T-helper 17 cell (primary cell): ENCODE data around the gene PLXDC2. TPM values are rescaled to one million over a fixed set of nuclear protein-coding genes. Genes with fewer than 3 reads are reported as not detected.
A peak's percentile ranks its signal among the peaks of the same experiment; 100 is the strongest.
"Not testable (repeated sequence)": the region's sequence is repeated elsewhere in the genome, so short reads cannot be mapped to it uniquely, and the experiment has no call there.

Experiments used
- ATAC-seq: fragments of 150-1000 bp; cut with Tn5 transposase; 2 replicates; pipeline ENCODE4 v1.10.0; 2021; ENCODE audit warnings: mild to moderate bottlenecking, moderate library complexity
- DNase-seq, 3 donors: peaks; one replicate each; pipeline versions ENCODE4 v3.0.0 to v3.0.0-alpha.2; 2020 to 2021
- H3K9me3 ChIP-seq: one replicate; pipeline ENCODE4 v1.7.0; 2013; ENCODE audit warnings: low read length, mild to moderate bottlenecking; ENCODE audit not compliant: control insufficient read depth, poor library complexity, severe bottlenecking
- H3K27ac Mint-ChIP-seq: one replicate; pipeline ENCODE4 v1.8.0; 2022; ENCODE audit warnings: mild to moderate bottlenecking, moderate library complexity, mixed read lengths
- H3K27me3 Mint-ChIP-seq: one replicate; pipeline ENCODE4 v1.8.0; 2022; ENCODE audit warnings: mixed read lengths
- H3K36me3 Mint-ChIP-seq: one replicate; pipeline ENCODE4 v1.8.0; 2022; ENCODE audit warnings: low read depth, mixed read lengths
- H3K4me1 Mint-ChIP-seq: one replicate; pipeline ENCODE4 v1.8.0; 2022; ENCODE audit warnings: mild to moderate bottlenecking, mixed read lengths
- H3K4me3 Mint-ChIP-seq: one replicate; pipeline ENCODE4 v1.8.0; 2022; ENCODE audit warnings: mild to moderate bottlenecking, moderate library complexity, mixed read lengths
- total RNA-seq, 4 donors: library from RNA in 2 of 4; stranded (reverse) in 2 of 4; gene quantifications; one replicate each; pipeline ENCODE4 v1.2.3 and lab custom pipeline; 2022 to 2026

Gene PLXDC2
- 10 to 100 TPM in 1 of 2 donors, 1 to 10 TPM in 1; 3.0 to 11.8 TPM for total RNA-seq
- 0 to 0.23 reads per million in 2 donors for total RNA-seq (lab: John Stamatoyannopoulos, UW)

- no peak within 1 kb of the TSS for H3K27ac Mint-ChIP-seq
- H3K4me3 Mint-ChIP-seq: peak within 1 kb of the TSS; percentile 12
- no peaks in the 10 kb centered on the region for H3K4me1 Mint-ChIP-seq
- H3K9me3 ChIP-seq: no peaks in the 10 kb centered on the region
- peaks cover 21% of the 10 kb centered on the region for H3K27me3 Mint-ChIP-seq
- peaks cover 2% of the 10 kb centered on the region for H3K36me3 Mint-ChIP-seq
- ATAC-seq (peak; percentile 47), DNase-seq (no peak)
These were observed at the start of gene PLXDC2 for GRCh38 chr10:19816411-19817230. PLXDC2 (plus strand) TSS chr10:19816432.

GRCh38 chr10:19767876-19768275, 48.4 kb upstream of the PLXDC2 start:
- Mint-ChIP-seq H3K4me3 (no peak overlapping the region), H3K4me1 (no peaks in the 10 kb centered on the region), H3K27me3 (no peaks in the 10 kb centered on the region), H3K27ac (no peak overlapping the region), H3K36me3 (no peaks in the 10 kb centered on the region)
- H3K9me3 ChIP-seq: no peaks in the 10 kb centered on the region
- DNase-seq (no peak), ATAC-seq (no peak)

- H3K27ac Mint-ChIP-seq, DNase-seq, H3K4me1 Mint-ChIP-seq, H3K36me3 Mint-ChIP-seq, ATAC-seq, H3K4me3 Mint-ChIP-seq, H3K9me3 ChIP-seq, H3K27me3 Mint-ChIP-seq: not testable (repeated sequence)
These were observed 46.4 kb upstream of the PLXDC2 start for GRCh38 chr10:19769826-19770225.

- Mint-ChIP-seq H3K36me3 (no peaks in the 10 kb centered on the region), H3K4me3 (no peak overlapping the region), H3K27me3 (no peaks in the 10 kb centered on the region), H3K27ac (no peak overlapping the region), H3K4me1 (no peaks in the 10 kb centered on the region)
- DNase-seq (no peak), ATAC-seq (no peak)
- no peaks in the 10 kb centered on the region for H3K9me3 ChIP-seq
These were observed 43.3 kb upstream of the PLXDC2 start for GRCh38 chr10:19772972-19773371.

- Mint-ChIP-seq H3K27me3 (no peaks in the 10 kb centered on the region), H3K4me1 (no peaks in the 10 kb centered on the region)
- ATAC-seq: no peak
These were observed 40.9 kb upstream of the PLXDC2 start for GRCh38 chr10:19775296-19775695.

GRCh38 chr10:19777806-19778205, 38.4 kb upstream of the PLXDC2 start:
- H3K36me3 Mint-ChIP-seq: no peaks in the 10 kb centered on the region
- no peak overlapping the region for H3K4me3 Mint-ChIP-seq
- no peaks in the 10 kb centered on the region for H3K4me1 Mint-ChIP-seq
- no peak for ATAC-seq
- no peak overlapping the region for H3K27ac Mint-ChIP-seq
- no peak for DNase-seq
- H3K27me3 Mint-ChIP-seq: no peaks in the 10 kb centered on the region
- no peaks in the 10 kb centered on the region for H3K9me3 ChIP-seq

More at GRCh38 chr10:19775296-19775695, 40.9 kb upstream of the PLXDC2 start:
- no peak for DNase-seq
- no peak overlapping the region for H3K27ac Mint-ChIP-seq
- H3K4me3 Mint-ChIP-seq: no peak overlapping the region
- H3K9me3 ChIP-seq: no peaks in the 10 kb centered on the region
- no peaks in the 10 kb centered on the region for H3K36me3 Mint-ChIP-seq

GRCh38 chr10:19778996-19779395, 37.2 kb upstream of the PLXDC2 start:
- no peaks in the 10 kb centered on the region for H3K9me3 ChIP-seq
- H3K4me3 Mint-ChIP-seq: no peak overlapping the region
- H3K4me1 Mint-ChIP-seq: no peaks in the 10 kb centered on the region
- no peak overlapping the region for H3K27ac Mint-ChIP-seq
- no peaks in the 10 kb centered on the region for H3K36me3 Mint-ChIP-seq
- no peak for ATAC-seq
- H3K27me3 Mint-ChIP-seq: no peaks in the 10 kb centered on the region
- DNase-seq: no peak

GRCh38 chr10:19782430-19783089, 33.7 kb upstream of the PLXDC2 start:
- no peaks in the 10 kb centered on the region for H3K27me3 Mint-ChIP-seq
- H3K4me3 Mint-ChIP-seq: no peak overlapping the region
- DNase-seq: no peak
- no peaks in the 10 kb centered on the region for H3K36me3 Mint-ChIP-seq
- no peak overlapping the region for H3K27ac Mint-ChIP-seq
- no peaks in the 10 kb centered on the region for H3K4me1 Mint-ChIP-seq
- no peak for ATAC-seq
- H3K9me3 ChIP-seq: no peaks in the 10 kb centered on the region

- no peak for ATAC-seq
- H3K36me3 Mint-ChIP-seq: no peaks in the 10 kb centered on the region
These were observed 32.5 kb upstream of the PLXDC2 start for GRCh38 chr10:19783721-19784120.

GRCh38 chr10:19785366-19785765, 30.9 kb upstream of the PLXDC2 start:
- no peak overlapping the region for H3K27ac Mint-ChIP-seq
- H3K4me1 Mint-ChIP-seq: no peaks in the 10 kb centered on the region
- DNase-seq: no peak
- H3K36me3 Mint-ChIP-seq: no peaks in the 10 kb centered on the region
- H3K9me3 ChIP-seq: no peaks in the 10 kb centered on the region
- H3K27me3 Mint-ChIP-seq: no peaks in the 10 kb centered on the region
- H3K4me3 Mint-ChIP-seq: no peak overlapping the region
- ATAC-seq: no peak

More at GRCh38 chr10:19783721-19784120, 32.5 kb upstream of the PLXDC2 start:
- H3K27me3 Mint-ChIP-seq: no peaks in the 10 kb centered on the region
- no peaks in the 10 kb centered on the region for H3K4me1 Mint-ChIP-seq
- no peaks in the 10 kb centered on the region for H3K9me3 ChIP-seq
- no peak for DNase-seq
- H3K4me3 Mint-ChIP-seq: no peak overlapping the region
- no peak overlapping the region for H3K27ac Mint-ChIP-seq

- H3K27me3 Mint-ChIP-seq: no peaks in the 10 kb centered on the region
- no peaks in the 10 kb centered on the region for H3K36me3 Mint-ChIP-seq
- H3K4me3 Mint-ChIP-seq: no peak overlapping the region
- no peak overlapping the region for H3K27ac Mint-ChIP-seq
- H3K4me1 Mint-ChIP-seq: no peaks in the 10 kb centered on the region
- ATAC-seq (no peak), DNase-seq (no peak)
- no peaks in the 10 kb centered on the region for H3K9me3 ChIP-seq
These were observed 28.1 kb upstream of the PLXDC2 start for GRCh38 chr10:19788075-19788686.

GRCh38 chr10:19788902-19789301, 27.3 kb upstream of the PLXDC2 start:
- DNase-seq (no peak), ATAC-seq (no peak)
- Mint-ChIP-seq H3K4me1 (no peaks in the 10 kb centered on the region), H3K4me3 (no peak overlapping the region), H3K27ac (no peak overlapping the region), H3K27me3 (no peaks in the 10 kb centered on the region), H3K36me3 (no peaks in the 10 kb centered on the region)
- H3K9me3 ChIP-seq: no peaks in the 10 kb centered on the region

GRCh38 chr10:19789607-19790006, 26.6 kb upstream of the PLXDC2 start:
- Mint-ChIP-seq H3K36me3 (no peaks in the 10 kb centered on the region), H3K4me1 (no peaks in the 10 kb centered on the region), H3K4me3 (no peak overlapping the region), H3K27me3 (no peaks in the 10 kb centered on the region), H3K27ac (no peak overlapping the region)
- ATAC-seq (no peak), DNase-seq (no peak)
- no peaks in the 10 kb centered on the region for H3K9me3 ChIP-seq
